ENCODE data around the gene EDC4. TPM values are rescaled to one million over a fixed set of nuclear protein-coding genes. Genes with fewer than 3 reads are reported as not detected.
"Not testable (repeated sequence)": the region's sequence is repeated elsewhere in the genome, so short reads cannot be mapped to it uniquely, and the experiment has no call there.

EDC4 gene
- polyA plus RNA-seq, 2 of the 4 experiments (the other 2 are of a cell fraction): 21.0 to 54.9 TPM

DNA sequence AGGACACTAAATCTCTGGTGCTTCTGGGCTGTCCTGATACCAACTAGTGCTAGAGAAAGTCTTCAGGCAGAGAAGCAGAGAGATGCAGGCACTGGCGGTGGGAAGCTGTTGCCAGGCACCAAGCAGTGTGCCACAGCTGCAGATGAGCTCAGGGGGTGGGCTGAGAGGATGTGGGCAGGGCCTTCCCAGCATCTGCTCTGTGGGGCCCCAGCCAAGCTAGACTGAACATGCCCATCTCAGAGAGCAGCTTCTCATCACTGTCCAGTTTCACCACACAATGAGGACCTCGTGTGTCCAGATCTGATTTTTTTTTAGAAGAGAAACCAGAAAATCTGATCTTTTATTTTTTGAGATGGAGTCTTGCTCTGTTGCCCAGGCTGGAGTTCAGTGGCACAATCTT lies 37.3 kb downstream of the EDC4 start (continued):
- TF ChIP-seq ELK1 (IDR thresholded peaks at IDR 0.05; ENCODE audit: low read depth, low read length) (no peak), NFE2L2 (conservative IDR thresholded peaks at IDR 0.05; ENCODE audit: low read length) (no peak)

DNA sequence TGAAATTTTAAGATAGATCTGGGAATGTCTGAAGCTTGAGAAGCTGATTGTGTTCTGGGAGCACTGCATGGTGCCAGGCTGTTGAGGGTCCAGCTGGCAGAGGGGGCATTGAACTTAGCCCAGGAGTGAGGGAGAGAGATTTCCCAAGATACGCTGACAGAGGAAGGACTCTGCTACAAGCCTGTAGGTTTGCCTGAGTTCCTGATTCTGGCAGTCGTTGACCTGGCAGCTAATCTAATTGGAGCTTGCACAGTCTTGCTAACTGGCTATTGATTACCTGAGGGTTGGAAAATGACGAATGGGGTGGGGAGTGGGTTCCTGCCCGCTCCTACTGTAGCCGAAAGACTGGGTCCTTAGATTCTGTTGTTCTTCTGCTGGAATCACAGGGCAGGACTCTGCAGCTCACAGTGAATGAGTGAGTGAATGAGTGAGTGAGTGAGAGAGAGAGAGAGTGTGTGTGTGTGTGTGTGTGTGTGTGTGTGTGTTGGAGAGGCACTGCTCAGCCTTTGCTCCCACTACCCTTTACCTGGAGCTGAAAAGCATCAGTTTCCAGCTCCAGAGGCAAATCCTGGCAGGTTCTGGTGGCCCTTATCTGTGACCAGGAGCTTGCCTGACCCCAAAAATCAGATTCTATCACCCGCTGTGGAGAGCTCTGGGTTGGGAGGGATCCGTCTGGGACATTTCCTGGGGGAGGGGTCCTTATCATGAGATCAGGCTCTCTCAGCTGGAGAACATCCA lies 42.1 kb downstream of the EDC4 start:
- TF ChIP-seq ATOH8 (CRISPR knock-in tag; IDR thresholded peaks at IDR 0.05; ENCODE audit: low read depth): no peak
- no peak for TF ChIP-seq MYC (IDR thresholded peaks at IDR 0.05; ENCODE audit: borderline replicate concordance, low read length)
- TF ChIP-seq HES2 (IDR thresholded peaks at IDR 0.05): no peak
- no peak for TF ChIP-seq HEYL (CRISPR knock-in tag; IDR thresholded peaks at IDR 0.05)
- TF ChIP-seq, protein P1, sequence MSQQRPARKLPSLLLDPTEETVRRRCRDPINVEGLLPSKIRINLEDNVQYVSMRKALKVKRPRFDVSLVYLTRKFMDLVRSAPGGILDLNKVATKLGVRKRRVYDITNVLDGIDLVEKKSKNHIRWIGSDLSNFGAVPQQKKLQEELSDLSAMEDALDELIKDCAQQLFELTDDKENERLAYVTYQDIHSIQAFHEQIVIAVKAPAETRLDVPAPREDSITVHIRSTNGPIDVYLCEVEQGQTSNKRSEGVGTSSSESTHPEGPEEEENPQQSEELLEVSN (IDR thresholded peaks at IDR 0.05; ENCODE audit: borderline replicate concordance, low read depth): no peak
- TF ChIP-seq ZSCAN20 (CRISPR knock-in tag; IDR thresholded peaks at IDR 0.05): no peak
- no peak for TF ChIP-seq MAFK (IDR thresholded peaks at IDR 0.05; ENCODE audit: partially characterized antibody)
- TF ChIP-seq JUNB (IDR thresholded peaks at IDR 0.05): no peak
- no peak for TF ChIP-seq POLR2A (IDR thresholded peaks at IDR 0.05; ENCODE audit: low read length)
- TF ChIP-seq ZFP36 (IDR thresholded peaks at IDR 0.05; ENCODE audit: borderline replicate concordance, partially characterized antibody): no peak
- TF ChIP-seq CTCF (IDR thresholded peaks at IDR 0.05): no peak
- no peak for TF ChIP-seq HOXA7 (CRISPR knock-in tag; IDR thresholded peaks at IDR 0.05)
- no peak for TF ChIP-seq RAD21 (conservative IDR thresholded peaks at IDR 0.05 in 1 of 2, IDR thresholded peaks at IDR 0.05 in 1 of 2)
- TF ChIP-seq FOSL2 (IDR thresholded peaks at IDR 0.05): no peak
- TF ChIP-seq FOSL2 (CRISPR knock-in tag; IDR thresholded peaks at IDR 0.05): no peak
- no peak overlapping the region for H3K4me3 ChIP-seq
- ATAC-seq (no peak), FAIRE-seq (no peak), DNase-seq (ENCODE audit: low read depth in 1 of 2, low spot score in 1 of 2) (no peak)
- WGBS (ENCODE audit: missing lambda C conversion rate): 83% methylated on average over 7 of the region's 7 CpGs
- no peak overlapping the region for H3K4me2 ChIP-seq
- CTCF ChIA-PET: interaction anchor here (0.6 to 8.7 kb wide), 8 partner anchors 10 to 394 kb away, joined by 3 to 49 read pairs (median 8); no protein-coding TSS in a partner anchor
- no peaks in the 10 kb centered on the region for H3K9me3 ChIP-seq
- H3K27ac ChIP-seq: no peak overlapping the region
- H3K4me1 ChIP-seq: peaks cover 16% of the 10 kb centered on the region
- POLR2A ChIA-PET: interaction anchor here (0.6 kb wide), 1 partner anchor 21 kb away, joined by 3 read pairs; no protein-coding TSS in a partner anchor

DNA sequence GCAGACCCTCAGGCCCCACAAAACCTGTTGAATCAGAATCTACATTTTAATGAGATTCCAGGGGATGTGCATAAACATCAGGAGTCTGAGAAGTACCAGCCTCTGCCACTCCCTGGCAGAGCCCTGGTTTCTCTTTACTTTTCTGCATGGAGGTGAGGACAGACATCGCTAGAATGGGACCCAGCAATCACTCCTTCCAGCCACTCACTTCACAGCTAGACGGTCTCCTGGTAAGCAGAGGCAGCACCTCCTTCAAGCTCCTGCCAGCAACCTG lies 42.6 kb downstream of the EDC4 start:
- H3K27ac ChIP-seq; ATAC-seq; DNase-seq (ENCODE audit: low read depth in 1 of 2, low spot score in 1 of 2); H3K9me3 ChIP-seq; H3K4me3 ChIP-seq; H3K4me2 ChIP-seq; FAIRE-seq: not testable (repeated sequence)
- CTCF ChIA-PET: interaction anchor here (0.6 to 8.7 kb wide), 6 partner anchors 9 to 394 kb away, joined by 3 to 49 read pairs (median 8); no protein-coding TSS in a partner anchor
- 92% methylated on average over 2 of the region's 2 CpGs for WGBS (ENCODE audit: missing lambda C conversion rate)
- peaks cover 16% of the 10 kb centered on the region for H3K4me1 ChIP-seq
- POLR2A ChIA-PET: interaction anchor here (0.6 kb wide), 1 partner anchor 20 kb away, joined by 3 read pairs; no protein-coding TSS in a partner anchor

Data from A549 (cell line).